Measurements from ENCODE around the gene CAMK2A.

DNA sequence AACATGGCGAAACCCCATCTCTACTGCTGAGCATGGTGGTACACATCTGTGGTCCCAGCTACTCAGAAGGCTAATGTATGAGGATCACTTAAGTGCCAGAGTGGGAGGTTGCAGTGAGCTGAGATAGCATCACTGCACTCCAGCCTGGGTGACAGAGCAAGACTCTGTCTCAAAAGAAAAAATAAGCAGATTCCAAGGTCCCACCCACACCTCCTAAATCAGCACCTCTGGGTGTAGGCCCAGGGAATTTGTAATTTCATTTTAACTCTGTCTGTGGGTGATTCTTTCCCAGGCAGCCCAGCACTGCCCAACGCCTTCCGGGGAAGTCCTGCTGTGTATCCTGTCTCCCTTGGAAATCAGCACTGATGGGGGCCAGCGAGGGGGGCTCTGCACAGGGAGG, 12.5 kb downstream of the CAMK2A start:
- TF ChIP-seq, protein P1, sequence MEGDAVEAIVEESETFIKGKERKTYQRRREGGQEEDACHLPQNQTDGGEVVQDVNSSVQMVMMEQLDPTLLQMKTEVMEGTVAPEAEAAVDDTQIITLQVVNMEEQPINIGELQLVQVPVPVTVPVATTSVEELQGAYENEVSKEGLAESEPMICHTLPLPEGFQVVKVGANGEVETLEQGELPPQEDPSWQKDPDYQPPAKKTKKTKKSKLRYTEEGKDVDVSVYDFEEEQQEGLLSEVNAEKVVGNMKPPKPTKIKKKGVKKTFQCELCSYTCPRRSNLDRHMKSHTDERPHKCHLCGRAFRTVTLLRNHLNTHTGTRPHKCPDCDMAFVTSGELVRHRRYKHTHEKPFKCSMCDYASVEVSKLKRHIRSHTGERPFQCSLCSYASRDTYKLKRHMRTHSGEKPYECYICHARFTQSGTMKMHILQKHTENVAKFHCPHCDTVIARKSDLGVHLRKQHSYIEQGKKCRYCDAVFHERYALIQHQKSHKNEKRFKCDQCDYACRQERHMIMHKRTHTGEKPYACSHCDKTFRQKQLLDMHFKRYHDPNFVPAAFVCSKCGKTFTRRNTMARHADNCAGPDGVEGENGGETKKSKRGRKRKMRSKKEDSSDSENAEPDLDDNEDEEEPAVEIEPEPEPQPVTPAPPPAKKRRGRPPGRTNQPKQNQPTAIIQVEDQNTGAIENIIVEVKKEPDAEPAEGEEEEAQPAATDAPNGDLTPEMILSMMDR (IDR thresholded peaks at IDR 0.05) = no peak
- TF ChIP-seq POLR2A (IDR thresholded peaks at IDR 0.05) = no peak

All from tibial nerve (tissue), 3 donors.